ENCODE data around the gene MACO1. TPM values are rescaled to one million over a fixed set of nuclear protein-coding genes. Genes with fewer than 3 reads are reported as not detected.
"Not testable (repeated sequence)": the region's sequence is repeated elsewhere in the genome, so short reads cannot be mapped to it uniquely, and the experiment has no call there.

Gene MACO1
- total and polyA plus RNA-seq, 2 donors from 2014 or later: 12.1 to 19.3 TPM

DNA sequence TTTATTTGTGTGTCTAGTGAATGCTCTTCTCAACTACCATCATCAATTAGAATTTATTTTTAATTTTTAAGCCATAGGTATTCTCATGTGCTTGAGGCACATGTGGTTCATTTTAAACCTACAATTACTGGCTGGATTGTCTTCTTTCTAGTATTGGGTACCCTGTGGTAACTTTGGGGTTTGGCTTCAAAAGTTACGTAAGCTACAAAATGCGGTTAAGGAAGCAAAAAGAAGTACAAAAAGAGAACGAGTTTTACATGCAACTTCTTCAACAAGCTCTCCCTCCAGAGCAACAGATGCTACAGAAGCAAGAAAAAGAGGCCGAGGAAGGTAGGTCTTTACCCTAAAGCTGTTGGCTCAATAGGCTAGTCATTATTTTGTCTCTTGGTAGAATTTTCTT is 25.8 kb downstream of the MACO1 start:
- peaks cover 3 to 20% (median 11%) of the 10 kb centered on the region in 3 donors for H3K36me3 ChIP-seq (ENCODE audit: control insufficient read depth in 2 of 3, insufficient read depth in 3 of 3, low read length in 3 of 3)

DNA sequence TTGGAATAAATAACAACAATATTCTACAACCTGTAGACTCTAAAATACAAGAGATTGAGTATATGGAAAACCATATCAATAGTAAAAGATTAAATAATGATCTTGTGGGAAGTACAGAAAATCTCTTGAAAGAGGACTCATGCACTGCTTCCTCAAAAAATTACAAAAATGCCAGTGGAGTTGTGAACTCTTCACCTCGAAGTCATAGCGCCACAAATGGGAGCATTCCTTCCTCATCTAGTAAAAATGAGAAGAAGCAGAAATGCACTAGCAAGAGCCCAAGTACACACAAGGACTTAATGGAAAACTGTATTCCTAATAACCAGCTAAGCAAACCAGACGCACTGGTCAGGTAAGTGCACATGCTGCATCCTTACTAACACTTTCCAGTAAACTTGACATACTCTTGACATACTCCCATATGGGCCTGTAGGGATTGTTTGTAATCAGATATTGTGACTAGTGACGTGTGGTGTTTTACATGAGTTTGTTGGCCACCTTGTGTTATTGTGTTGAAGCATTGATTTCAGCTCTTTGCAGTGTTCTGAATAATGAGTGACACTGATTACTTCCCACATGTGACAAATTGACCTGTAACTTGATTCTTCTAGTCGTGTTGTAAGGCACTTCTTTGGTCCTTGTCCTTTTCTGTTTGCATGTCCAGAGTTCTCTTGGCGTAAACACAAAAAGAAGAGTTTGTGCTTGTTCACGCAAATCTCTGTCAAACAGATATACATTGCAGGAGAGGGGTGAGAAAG is 28.0 kb downstream of the MACO1 start:
- Histone ChIP-seq H3K4me3 (ENCODE audit: low read length in 3 of 3) (no peak overlapping the region), H3K36me3 (ENCODE audit: control insufficient read depth in 2 of 3, insufficient read depth in 3 of 3, low read length in 3 of 3) (peaks cover 3 to 20% (median 15%) of the 10 kb centered on the region in 3 donors), H3K9ac (ENCODE audit: low read length in 3 of 3) (no peak overlapping the region), H3K27ac (ENCODE audit: low read depth in 2 of 2, low read length in 2 of 2) (no peak overlapping the region), H3K9me3 (ENCODE audit: control insufficient read depth in 2 of 3, insufficient read depth in 1 of 3, low read length in 3 of 3) (no peaks in the 10 kb centered on the region), H3K27me3 (ENCODE audit: control insufficient read depth, insufficient read depth, low read length) (no peaks in the 10 kb centered on the region), H3K4me1 (ENCODE audit: control insufficient read depth in 2 of 3, insufficient read depth in 2 of 3, low read depth in 1 of 3, low read length in 3 of 3) (no peaks in the 10 kb centered on the region)
- TF ChIP-seq, protein P1, sequence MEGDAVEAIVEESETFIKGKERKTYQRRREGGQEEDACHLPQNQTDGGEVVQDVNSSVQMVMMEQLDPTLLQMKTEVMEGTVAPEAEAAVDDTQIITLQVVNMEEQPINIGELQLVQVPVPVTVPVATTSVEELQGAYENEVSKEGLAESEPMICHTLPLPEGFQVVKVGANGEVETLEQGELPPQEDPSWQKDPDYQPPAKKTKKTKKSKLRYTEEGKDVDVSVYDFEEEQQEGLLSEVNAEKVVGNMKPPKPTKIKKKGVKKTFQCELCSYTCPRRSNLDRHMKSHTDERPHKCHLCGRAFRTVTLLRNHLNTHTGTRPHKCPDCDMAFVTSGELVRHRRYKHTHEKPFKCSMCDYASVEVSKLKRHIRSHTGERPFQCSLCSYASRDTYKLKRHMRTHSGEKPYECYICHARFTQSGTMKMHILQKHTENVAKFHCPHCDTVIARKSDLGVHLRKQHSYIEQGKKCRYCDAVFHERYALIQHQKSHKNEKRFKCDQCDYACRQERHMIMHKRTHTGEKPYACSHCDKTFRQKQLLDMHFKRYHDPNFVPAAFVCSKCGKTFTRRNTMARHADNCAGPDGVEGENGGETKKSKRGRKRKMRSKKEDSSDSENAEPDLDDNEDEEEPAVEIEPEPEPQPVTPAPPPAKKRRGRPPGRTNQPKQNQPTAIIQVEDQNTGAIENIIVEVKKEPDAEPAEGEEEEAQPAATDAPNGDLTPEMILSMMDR (IDR thresholded peaks at IDR 0.05; ENCODE audit: borderline replicate concordance, extremely low read depth, insufficient read depth): no peak
- DNase-seq (peak in 1 of 5 donors; percentile 4), FAIRE-seq (no peak)
- intact Hi-C loops (cut with DNase I): no loop called here

More for the DNA sequence above, 25.8 kb downstream of the MACO1 start:
- no peak for DNase-seq
- Histone ChIP-seq H3K27ac (ENCODE audit: low read depth in 2 of 2, low read length in 2 of 2) (no peak overlapping the region), H3K27me3 (ENCODE audit: control insufficient read depth, insufficient read depth, low read length) (no peaks in the 10 kb centered on the region), H3K9me3 (ENCODE audit: control insufficient read depth in 2 of 3, insufficient read depth in 1 of 3, low read length in 3 of 3) (no peaks in the 10 kb centered on the region), H3K4me1 (ENCODE audit: control insufficient read depth in 2 of 3, insufficient read depth in 2 of 3, low read depth in 1 of 3, low read length in 3 of 3) (no peaks in the 10 kb centered on the region), H3K9ac (ENCODE audit: low read length in 3 of 3) (no peak overlapping the region), H3K4me3 (ENCODE audit: low read length in 3 of 3) (no peak overlapping the region)
- TF ChIP-seq, protein P1 (IDR thresholded peaks at IDR 0.05; ENCODE audit: borderline replicate concordance, extremely low read depth, insufficient read depth): no peak
- FAIRE-seq: no peak
- intact Hi-C loops (cut with DNase I): no loop called here

DNA sequence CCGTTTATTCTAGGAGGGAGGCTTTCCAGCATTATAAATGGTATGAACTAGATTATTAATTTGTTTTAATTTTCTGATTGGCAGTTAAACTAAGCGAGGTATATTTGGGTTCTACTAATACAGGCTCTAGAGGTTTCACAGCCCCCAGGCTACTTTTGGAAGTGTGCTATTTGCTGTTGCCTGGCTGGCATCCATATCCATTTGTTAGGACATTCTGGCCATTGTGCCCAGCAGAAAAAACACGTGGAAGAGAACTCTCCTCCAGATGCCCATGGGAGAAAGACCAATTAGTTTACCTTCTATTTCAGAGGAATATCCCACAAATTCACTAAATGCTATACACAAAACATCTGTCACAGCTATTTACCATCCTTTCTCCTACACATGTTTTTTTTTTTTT is 29.3 kb downstream of the MACO1 start:
- H3K9me3 ChIP-seq (ENCODE audit: control insufficient read depth in 2 of 3, insufficient read depth in 1 of 3, low read length in 3 of 3): no peaks in the 10 kb centered on the region
- TF ChIP-seq, protein P1 (IDR thresholded peaks at IDR 0.05; ENCODE audit: borderline replicate concordance, extremely low read depth, insufficient read depth): no peak
- H3K27ac ChIP-seq (ENCODE audit: low read depth in 2 of 2, low read length in 2 of 2): no peak overlapping the region
- H3K4me1 ChIP-seq (ENCODE audit: control insufficient read depth in 2 of 3, insufficient read depth in 2 of 3, low read depth in 1 of 3, low read length in 3 of 3): no peaks in the 10 kb centered on the region
- no peak overlapping the region for H3K9ac ChIP-seq (ENCODE audit: low read length in 3 of 3)
- no peak for DNase-seq
- intact Hi-C loops (cut with DNase I): no loop called here
- H3K4me3 ChIP-seq (ENCODE audit: low read length in 3 of 3): no peak overlapping the region
- H3K27me3 ChIP-seq (ENCODE audit: control insufficient read depth, insufficient read depth, low read length): no peaks in the 10 kb centered on the region
- peaks cover 3 to 20% (median 12%) of the 10 kb centered on the region in 3 donors for H3K36me3 ChIP-seq (ENCODE audit: control insufficient read depth in 2 of 3, insufficient read depth in 3 of 3, low read length in 3 of 3)
- no peak for FAIRE-seq

DNA sequence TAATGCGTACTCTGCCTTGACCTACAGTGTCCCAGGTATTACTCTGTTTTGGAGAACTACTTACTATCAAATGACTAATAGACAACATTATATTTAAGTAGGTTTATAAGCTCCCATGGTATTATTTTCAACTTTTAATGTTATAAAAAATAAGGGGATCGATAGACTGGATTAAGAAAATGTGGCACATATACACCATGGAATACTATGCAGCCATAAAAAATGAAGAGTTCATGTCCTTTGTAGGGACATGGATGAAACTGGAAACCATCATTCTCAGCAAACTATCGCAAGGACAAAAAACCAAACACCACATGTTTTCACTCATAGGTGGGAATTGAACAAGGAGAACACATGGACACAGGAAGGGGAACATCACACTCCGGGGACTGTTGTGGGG is 30.1 kb downstream of the MACO1 start:
- H3K36me3 ChIP-seq (ENCODE audit: control insufficient read depth in 2 of 3, insufficient read depth in 3 of 3, low read length in 3 of 3): peaks cover 3 to 20% (median 12%) of the 10 kb centered on the region in 3 donors
- FAIRE-seq; H3K9me3 ChIP-seq (ENCODE audit: control insufficient read depth in 2 of 3, insufficient read depth in 1 of 3, low read length in 3 of 3); DNase-seq; H3K27ac ChIP-seq (ENCODE audit: low read depth in 2 of 2, low read length in 2 of 2); intact Hi-C loops (cut with DNase I); H3K4me1 ChIP-seq (ENCODE audit: control insufficient read depth in 2 of 3, insufficient read depth in 2 of 3, low read depth in 1 of 3, low read length in 3 of 3); H3K9ac ChIP-seq (ENCODE audit: low read length in 3 of 3); H3K4me3 ChIP-seq (ENCODE audit: low read length in 3 of 3); H3K27me3 ChIP-seq (ENCODE audit: control insufficient read depth, insufficient read depth, low read length): not testable (repeated sequence)
